SK-N-MC (cell line): ENCODE measurements around the gene CAV2.
"Not testable (repeated sequence)": the region's sequence is repeated elsewhere in the genome, so short reads cannot be mapped to it uniquely, and the experiment has no call there.

Experiments
- DNase-seq: peaks from one replicate; pipeline ENCODE4 v3.0.0-alpha.2; 2011; ENCODE audit warnings: low read depth, low spot score
- H3K27ac ChIP-seq: fragments of 200-600 bp; sonication (generic); 2 replicates; pipeline ENCODE4 v1.5.1; 2016; ENCODE audit warnings: mixed run types
- H3K36me3 ChIP-seq: fragments of 200-600 bp; sonication (generic); 2 replicates; pipeline ENCODE4 v1.6.1; 2017; ENCODE audit warnings: antibody characterized with exemption, low read length, mixed read lengths; ENCODE audit not compliant: insufficient read depth
- H3K4me3 ChIP-seq: fragments of 200-600 bp; sonication (generic); 2 replicates; pipeline ENCODE4 v1.5.1; 2016
- H3K9ac ChIP-seq: fragments of 200-600 bp; sonication (generic); 2 replicates; pipeline ENCODE4 v1.8.0; 2017; ENCODE audit warnings: mixed run types, mixed read lengths; ENCODE audit not compliant: insufficient read length
- H3K9me3 ChIP-seq: fragments of 200-600 bp; sonication (generic); 2 replicates; pipeline ENCODE4 v1.6.1; 2017; ENCODE audit warnings: low read depth, mild to moderate bottlenecking, antibody characterized with exemption, low read length, moderate library complexity, mixed read lengths
- EZH2 ChIP-seq: fragments of 200-600 bp; sonication (generic); IDR thresholded peaks from one replicate; pipeline ENCODE4 v1.6.1; 2017; ENCODE audit warnings: antibody characterized with exemption
- FOXP2 ChIP-seq: optimal IDR thresholded peaks from 2 replicates; pipeline ENCODE3; 2011; ENCODE audit warnings: mild to moderate bottlenecking, moderate library complexity; ENCODE audit not compliant: insufficient read depth; ENCODE audit errors: extremely low read length, control extremely low read depth
- POLR2AphosphoS5 ChIP-seq: IDR thresholded peaks from 2 replicates; pipeline ENCODE4 v1.6.1; 2012; ENCODE audit warnings: mild to moderate bottlenecking, low read depth, low read length, borderline replicate concordance

CAV2 gene

DNA sequence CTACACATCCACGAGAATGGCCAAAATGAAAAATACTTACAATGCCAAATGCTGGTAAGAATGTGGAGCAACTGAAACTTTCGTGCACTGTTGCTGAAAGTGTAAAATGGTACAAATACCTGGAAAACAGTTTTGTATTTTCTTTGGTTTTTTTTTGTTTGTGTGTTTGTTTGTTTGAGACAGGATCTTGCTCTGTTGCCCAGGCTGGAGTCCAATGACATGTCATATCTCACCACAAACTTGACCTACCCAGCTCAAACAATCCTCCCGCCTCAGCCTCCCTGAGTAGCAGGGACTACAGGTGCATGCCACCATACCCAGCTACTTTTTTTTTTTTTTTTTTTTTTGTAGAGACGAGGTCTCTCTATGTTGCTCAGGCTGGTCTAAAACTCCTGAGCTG lies 35.6 kb upstream of the CAV2 start:
- no peak for DNase-seq
- H3K36me3 ChIP-seq: no peaks in the 10 kb centered on the region
- H3K4me3 ChIP-seq: no peak overlapping the region
- TF ChIP-seq POLR2AphosphoS5: no peak
- TF ChIP-seq FOXP2: no peak
- no peak for TF ChIP-seq EZH2
- peak overlapping the region; percentile 100 for H3K27ac ChIP-seq
- H3K9me3 ChIP-seq: no peaks in the 10 kb centered on the region
- H3K9ac ChIP-seq: no peak overlapping the region

DNA sequence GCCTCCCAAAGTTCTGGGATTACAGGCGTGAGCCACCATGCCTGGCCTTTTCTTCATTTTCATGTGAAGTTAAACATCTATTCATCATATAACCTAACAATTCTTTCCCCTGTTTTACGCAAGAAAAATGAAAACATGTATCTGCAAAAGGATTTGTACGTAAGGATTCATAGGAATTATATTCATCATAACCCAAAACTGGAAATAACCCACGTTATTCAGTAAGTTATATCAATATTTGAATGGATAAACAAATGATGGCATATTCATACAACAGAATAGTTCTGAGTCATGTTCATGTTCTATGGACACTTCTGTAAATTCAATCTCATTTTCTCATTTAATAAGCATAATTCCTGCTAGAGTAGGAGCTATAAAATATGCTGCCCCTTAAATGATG lies 35.2 kb upstream of the CAV2 start:
- H3K9ac ChIP-seq: peak overlapping the region; percentile 82
- H3K9me3 ChIP-seq: no peaks in the 10 kb centered on the region
- TF ChIP-seq POLR2AphosphoS5 (no peak), EZH2 (no peak), FOXP2 (no peak)
- H3K4me3 ChIP-seq: peak overlapping the region; percentile 59
- DNase-seq: no peak
- peak overlapping the region; percentile 100 for H3K27ac ChIP-seq
- no peaks in the 10 kb centered on the region for H3K36me3 ChIP-seq

GRCh38 chr7:116465125-116465524 lies 34.4 kb upstream of the CAV2 start:
- no peak for DNase-seq
- H3K9me3 ChIP-seq: no peaks in the 10 kb centered on the region
- peak overlapping the region; percentile 100 for H3K27ac ChIP-seq
- TF ChIP-seq EZH2: no peak
- peak overlapping the region; percentile 82 for H3K9ac ChIP-seq
- H3K36me3 ChIP-seq: no peaks in the 10 kb centered on the region
- H3K4me3 ChIP-seq: peak overlapping the region; percentile 59

DNA sequence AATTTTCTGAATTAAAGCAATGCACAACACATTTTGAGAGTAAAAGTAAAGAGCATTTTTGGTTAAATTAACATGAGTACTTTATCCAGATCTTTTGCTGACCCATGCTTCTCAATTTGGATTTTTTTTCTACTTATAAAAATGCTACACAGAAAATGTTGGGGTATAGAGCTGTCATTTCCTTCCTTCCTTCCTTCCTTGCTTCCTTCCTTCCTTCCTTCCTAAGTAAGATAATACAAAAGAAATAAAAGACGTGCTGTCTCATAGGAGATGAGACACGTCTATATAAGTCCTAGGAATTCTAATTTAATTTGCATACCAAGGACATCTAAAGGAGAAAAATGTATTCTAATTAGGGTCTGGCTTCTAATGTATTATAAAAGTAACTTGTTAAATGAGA lies 31.0 kb upstream of the CAV2 start:
- DNase-seq: peak; percentile 97
- Histone ChIP-seq H3K36me3 (peaks cover 11% of the 10 kb centered on the region; the same call in 1 of the 2 replicates), H3K9me3 (peaks cover 3% of the 10 kb centered on the region; the same call in 1 of the 2 replicates), H3K9ac (peak overlapping the region; percentile 75), H3K4me3 (peak overlapping the region; percentile 25; the same call in 1 of the 2 replicates), H3K27ac (peak overlapping the region; percentile 100)
- TF ChIP-seq FOXP2 (no peak), POLR2AphosphoS5 (peak; percentile 79; the same call in 1 of the 2 replicates)

- Histone ChIP-seq H3K4me3 (no peak overlapping the region), H3K9me3 (peaks cover 15% of the 10 kb centered on the region; the same call in 1 of the 2 replicates), H3K36me3 (peaks cover 18% of the 10 kb centered on the region; the same call in 1 of the 2 replicates), H3K27ac (peak overlapping the region; percentile 87), H3K9ac (no peak overlapping the region)
- TF ChIP-seq EZH2 (no peak), POLR2AphosphoS5 (no peak), FOXP2 (no peak)
- DNase-seq: no peak
Observed at GRCh38 chr7:116477625-116478024, 21.9 kb upstream of the CAV2 start.

DNA sequence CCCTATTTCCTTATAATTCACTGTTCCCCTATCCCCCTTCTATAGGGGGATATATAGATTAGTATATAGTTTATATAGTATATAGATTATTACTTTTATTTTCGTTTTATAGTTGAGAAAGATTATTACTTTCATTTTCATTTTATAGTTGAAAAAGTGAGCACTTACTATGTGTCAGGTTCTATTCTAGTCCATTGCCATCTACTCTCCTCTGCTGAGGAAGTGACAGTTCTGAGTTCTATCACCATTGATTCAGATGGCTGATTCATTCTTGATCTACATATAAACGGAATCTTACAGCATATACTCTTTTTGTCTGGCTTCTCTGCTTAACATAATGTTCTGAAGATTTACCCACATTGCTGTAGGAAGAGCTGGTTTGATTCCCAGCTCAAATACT lies 20.7 kb upstream of the CAV2 start:
- Histone ChIP-seq H3K9ac (no peak overlapping the region), H3K36me3 (peaks cover 10% of the 10 kb centered on the region; the same call in 1 of the 2 replicates), H3K4me3 (no peak overlapping the region), H3K9me3 (peaks cover 12% of the 10 kb centered on the region; the same call in 1 of the 2 replicates), H3K27ac (peak overlapping the region; percentile 87)
- TF ChIP-seq POLR2AphosphoS5 (no peak), FOXP2 (no peak), EZH2 (no peak)
- DNase-seq: no peak

DNA sequence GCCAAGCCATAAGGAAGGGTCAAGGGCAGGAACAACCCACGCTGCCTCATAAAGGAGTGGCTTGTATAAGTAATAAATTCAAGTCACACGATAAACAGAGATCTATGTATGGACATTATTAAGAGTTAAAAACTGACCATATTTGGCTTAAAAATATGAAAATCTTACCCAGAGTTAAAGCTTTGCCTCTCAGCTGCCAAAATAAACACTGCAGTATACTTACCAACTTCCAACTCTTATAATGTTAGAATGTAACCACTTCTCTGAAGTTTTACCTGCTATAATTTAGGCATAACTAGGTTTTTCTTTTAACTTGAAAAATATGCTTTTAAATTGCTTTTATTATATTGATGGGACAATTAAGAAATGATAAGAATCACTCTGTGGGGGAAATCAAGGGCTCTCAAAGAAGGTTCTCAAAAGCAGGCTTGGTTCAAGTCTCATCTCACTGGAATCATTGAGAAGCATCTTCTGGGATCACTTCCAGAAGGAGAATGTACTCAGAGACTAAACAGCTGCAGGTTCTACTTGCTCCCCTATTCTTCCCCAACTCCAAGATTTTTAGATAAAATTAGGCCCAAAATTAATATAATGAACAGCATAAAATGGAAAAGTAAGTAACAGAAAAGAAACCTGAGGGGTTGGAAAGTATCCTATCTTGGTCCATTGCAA lies 16.1 kb upstream of the CAV2 start:
- Histone ChIP-seq H3K27ac (no peak overlapping the region), H3K36me3 (no peaks in the 10 kb centered on the region), H3K9ac (no peak overlapping the region), H3K4me3 (no peak overlapping the region), H3K9me3 (no peaks in the 10 kb centered on the region)
- TF ChIP-seq EZH2 (no peak), FOXP2 (no peak), POLR2AphosphoS5 (no peak)
- no peak for DNase-seq

- H3K4me3 ChIP-seq, DNase-seq, H3K36me3 ChIP-seq, H3K9me3 ChIP-seq, H3K9ac ChIP-seq, H3K27ac ChIP-seq: not testable (repeated sequence)
Observed at GRCh38 chr7:116484389-116484788, 15.1 kb upstream of the CAV2 start.

GRCh38 chr7:116487907-116488521 lies 11.5 kb upstream of the CAV2 start:
- H3K36me3 ChIP-seq: no peaks in the 10 kb centered on the region
- no peak overlapping the region for H3K4me3 ChIP-seq
- H3K9me3 ChIP-seq: no peaks in the 10 kb centered on the region
- peak overlapping the region; percentile 16; the same call in 1 of the 2 replicates for H3K27ac ChIP-seq
- TF ChIP-seq FOXP2 (no peak), EZH2 (no peak), POLR2AphosphoS5 (no peak)
- no peak overlapping the region for H3K9ac ChIP-seq
- DNase-seq: no peak
